ENCODE measurements around the gene NEK7. TPM values are rescaled to one million over a fixed set of nuclear protein-coding genes. Genes with fewer than 3 reads are reported as not detected.

The NEK7 gene
- total and polyA plus RNA-seq, 9 of the 15 experiments (the other 6 are each of a cell fraction or from before 2014, with no cell fraction given) = 8.5 to 37.3 (median 27.7) TPM

DNA sequence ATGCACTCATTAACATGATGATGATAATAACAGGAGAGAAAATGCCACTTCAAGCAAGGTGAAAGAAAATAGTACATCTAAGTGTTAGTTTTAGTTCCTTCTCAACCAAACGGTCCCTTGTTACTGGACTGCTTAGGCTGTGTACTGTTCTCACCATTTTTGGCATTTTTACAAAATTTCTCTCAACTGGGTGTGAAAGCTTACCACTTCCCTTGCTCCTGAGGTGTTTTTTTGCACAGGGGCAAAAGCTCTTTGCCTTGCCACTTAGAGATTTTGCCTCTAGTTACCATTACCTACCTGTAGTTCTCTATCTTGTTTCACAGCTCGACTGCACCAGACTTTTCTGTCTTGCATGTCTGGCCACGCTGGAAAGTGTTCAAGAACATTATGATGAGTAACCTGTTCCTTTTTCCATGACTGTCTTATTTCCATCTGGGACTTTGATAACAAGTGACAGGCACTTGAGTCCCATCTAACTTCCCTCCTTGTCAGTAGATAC lies 10.7 kb downstream of the NEK7 start (continued):
- TF ChIP-seq HES1 (IDR thresholded peaks at IDR 0.05; ENCODE audit: low read depth) (no peak), TFAP4 (CRISPR knock-in tag; IDR thresholded peaks at IDR 0.05; ENCODE audit: borderline replicate concordance) (no peak), EP300 (IDR thresholded peaks at IDR 0.05; ENCODE audit: low read length) (peak; percentile 50), JUND (IDR thresholded peaks at IDR 0.05; ENCODE audit: borderline replicate concordance, low read depth, low read length) (peak; percentile 60; the same call in 1 of the 2 replicates), JUND (tag; IDR thresholded peaks at IDR 0.05; ENCODE audit: borderline replicate concordance, low read depth, low read length) (peak; percentile 70; the same call in 1 of the 3 replicates)
- TF ChIP-seq, protein P1, sequence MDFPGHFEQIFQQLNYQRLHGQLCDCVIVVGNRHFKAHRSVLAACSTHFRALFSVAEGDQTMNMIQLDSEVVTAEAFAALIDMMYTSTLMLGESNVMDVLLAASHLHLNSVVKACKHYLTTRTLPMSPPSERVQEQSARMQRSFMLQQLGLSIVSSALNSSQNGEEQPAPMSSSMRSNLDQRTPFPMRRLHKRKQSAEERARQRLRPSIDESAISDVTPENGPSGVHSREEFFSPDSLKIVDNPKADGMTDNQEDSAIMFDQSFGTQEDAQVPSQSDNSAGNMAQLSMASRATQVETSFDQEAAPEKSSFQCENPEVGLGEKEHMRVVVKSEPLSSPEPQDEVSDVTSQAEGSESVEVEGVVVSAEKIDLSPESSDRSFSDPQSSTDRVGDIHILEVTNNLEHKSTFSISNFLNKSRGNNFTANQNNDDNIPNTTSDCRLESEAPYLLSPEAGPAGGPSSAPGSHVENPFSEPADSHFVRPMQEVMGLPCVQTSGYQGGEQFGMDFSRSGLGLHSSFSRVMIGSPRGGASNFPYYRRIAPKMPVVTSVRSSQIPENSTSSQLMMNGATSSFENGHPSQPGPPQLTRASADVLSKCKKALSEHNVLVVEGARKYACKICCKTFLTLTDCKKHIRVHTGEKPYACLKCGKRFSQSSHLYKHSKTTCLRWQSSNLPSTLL (IDR thresholded peaks at IDR 0.05) = no peak
